Testis (tissue), 3 donors: ENCODE results near the gene ZNF423. TPM values are rescaled to one million over a fixed set of nuclear protein-coding genes. Genes with fewer than 3 reads are reported as not detected.

Experiments used
- DNase-seq: peaks from one replicate; pipeline ENCODE4 v3.0.0-alpha.2; 2019
- H3K27ac ChIP-seq, 2 donors: fragments of 200-600 bp; sonication (generic); one replicate each; pipeline ENCODE4 v1.5.1; 2019
- H3K27me3 ChIP-seq: fragments of 200-600 bp; sonication (generic); one replicate; pipeline ENCODE4 v1.5.1; 2019
- H3K36me3 ChIP-seq: fragments of 200-600 bp; sonication (generic); one replicate; pipeline ENCODE4 v1.5.1; 2017; ENCODE audit warnings: low read depth; ENCODE audit errors: missing control alignments
- H3K4me1 ChIP-seq: fragments of 200-600 bp; sonication (generic); one replicate; pipeline ENCODE4 v1.5.1; 2019
- H3K4me3 ChIP-seq, 2 donors: fragments of 200-600 bp; sonication (generic); one replicate each; pipeline ENCODE4 v1.5.1; 2017 to 2019
- H3K9me3 ChIP-seq: fragments of 200-600 bp; sonication (generic); one replicate; pipeline ENCODE4 v1.5.1; 2017
- CTCF ChIP-seq, 3 experiments: fragments of 450-650 bp in 2 of 3; fragments of 200-600 bp in 1 of 3; sonication (generic) in 1 of 3; IDR thresholded peaks; one replicate each; pipeline ENCODE4 v1.5.1; 2016 to 2019; ENCODE audit warnings: antibody characterized with exemption in 3 of 3, mild to moderate bottlenecking in 2 of 3, moderate library complexity in 1 of 3
- POLR2A ChIP-seq: fragments of 450-650 bp; IDR thresholded peaks from one replicate; pipeline ENCODE4 v1.6.1; 2017; ENCODE audit warnings: antibody characterized with exemption, mild to moderate bottlenecking, moderate library complexity
- WGBS, 2 donors: methylation state at CpG; one replicate each; pipeline ENCODE4 v1.1.5; 2018; 5-methylcytosine and 5-hydroxymethylcytosine counted together
- intact Hi-C: fragments of 100-400 bp; cut with DNase I; formaldehyde crosslinking; loops from one replicate; pipeline ENCODE4 v1.15.1; 2023; ENCODE audit warnings: low total_unique reads
- polyA plus RNA-seq: library from polyadenylated mRNA; stranded (reverse); fragments of 350-450 nt; fragmentation: Illumina TruSeq; extraction: RNeasy Lipid Tissue Mini Kit (QIAGEN cat#74804); gene quantifications from one replicate; pipeline ENCODE4 v1.2.3, GENCODE V29; 2014; ENCODE audit warnings: low read depth, low replicate concordance; ENCODE audit not compliant: insufficient read depth
- total RNA-seq, 2 donors: library from RNA; depleted of rRNA; stranded (reverse); fragments of >200 nt; gene quantifications; one replicate each; pipeline ENCODE4 v1.2.3, GENCODE V29; 2016

Gene ZNF423
- total and polyA plus RNA-seq, 3 donors from 2014 or later, result 8.9 to 19.0 (median 12.1) TPM

- Histone ChIP-seq H3K27me3 (no peaks in the 10 kb centered on the region), H3K27ac (no peak overlapping the region), H3K4me1 (peaks cover 4% of the 10 kb centered on the region), H3K9me3 (no peaks in the 10 kb centered on the region), H3K36me3 (no peaks in the 10 kb centered on the region), H3K4me3 (no peak overlapping the region)
- intact Hi-C loops, result no loop called here
- WGBS, 2 donors, result 97 to 98% methylated on average over 3 of the region's 3 CpGs
- no peak for DNase-seq
- no peak for TF ChIP-seq POLR2A
Measured at GRCh38 chr16:49738832-49739231, 117.1 kb downstream of the ZNF423 start.

DNA sequence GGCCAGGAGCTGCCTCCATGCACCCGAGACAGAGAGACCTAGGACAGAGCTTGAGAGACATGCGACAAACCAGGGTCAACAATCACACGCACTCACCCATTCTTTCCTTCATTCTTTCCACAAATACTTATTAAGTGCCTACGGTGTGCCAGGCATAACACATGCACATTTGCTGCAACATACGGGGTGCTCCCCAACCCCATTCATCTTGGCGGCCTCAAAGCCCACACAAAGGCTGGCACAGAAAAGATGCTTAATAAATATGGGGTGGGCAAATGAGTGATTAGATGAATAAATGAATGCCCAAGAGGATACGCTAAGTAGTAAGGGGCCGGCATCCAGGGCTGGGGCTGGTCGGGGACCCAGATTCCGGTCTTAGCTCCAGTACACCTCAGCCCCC, 117.9 kb downstream of the ZNF423 start:
- intact Hi-C loops, result no loop called here

DNA sequence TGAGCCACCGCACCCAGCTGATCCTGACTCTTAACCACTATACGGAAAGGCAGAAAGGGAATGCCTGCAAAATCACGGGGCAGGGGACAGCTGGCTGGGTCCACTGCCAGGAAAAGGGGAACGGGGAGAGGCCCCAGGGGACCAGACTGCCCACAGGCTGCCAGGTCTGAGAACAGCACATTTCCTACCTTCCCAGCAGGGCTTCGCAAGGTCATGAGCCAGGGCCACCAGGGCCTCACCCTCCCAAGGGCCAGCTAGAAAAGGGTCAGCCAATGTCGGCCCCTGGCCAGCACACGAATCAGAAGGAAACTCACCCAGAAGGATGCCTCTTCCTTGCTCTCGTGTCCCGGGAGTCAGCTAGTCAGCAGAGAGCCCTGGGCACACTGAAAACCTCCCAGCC, 118.4 kb downstream of the ZNF423 start:
- no peaks in the 10 kb centered on the region for H3K9me3 ChIP-seq
- H3K27ac ChIP-seq, result no peak overlapping the region
- no peak for DNase-seq
- intact Hi-C loops, result no loop called here
- no peaks in the 10 kb centered on the region for H3K27me3 ChIP-seq
- TF ChIP-seq POLR2A, result no peak
- TF ChIP-seq CTCF (IDR thresholded peaks at IDR 0.05), result no peak
- no peaks in the 10 kb centered on the region for H3K36me3 ChIP-seq
- H3K4me3 ChIP-seq, result no peak overlapping the region
- H3K4me1 ChIP-seq, result peaks cover 4% of the 10 kb centered on the region
- 54 to 61% methylated on average over 8 to 9 of the region's 9 CpGs for WGBS, 2 donors

More for the DNA sequence above, 117.9 kb downstream of the ZNF423 start:
- no peak for DNase-seq
- TF ChIP-seq CTCF (IDR thresholded peaks at IDR 0.05), result no peak
- TF ChIP-seq POLR2A, result no peak
- H3K4me1 ChIP-seq, result peaks cover 4% of the 10 kb centered on the region
- H3K27ac ChIP-seq, result no peak overlapping the region
- H3K9me3 ChIP-seq, result no peaks in the 10 kb centered on the region
- H3K4me3 ChIP-seq, result no peak overlapping the region
- no peaks in the 10 kb centered on the region for H3K27me3 ChIP-seq
- H3K36me3 ChIP-seq, result no peaks in the 10 kb centered on the region
- WGBS, 2 donors, result 91 to 95% methylated on average over 10 of the region's 10 CpGs

- Histone ChIP-seq H3K4me3 (no peak overlapping the region), H3K9me3 (no peaks in the 10 kb centered on the region), H3K27ac (no peak overlapping the region), H3K4me1 (no peaks in the 10 kb centered on the region), H3K36me3 (no peaks in the 10 kb centered on the region), H3K27me3 (no peaks in the 10 kb centered on the region)
- 61 to 62% methylated on average over 8 to 10 of the region's 10 CpGs for WGBS, 2 donors
- TF ChIP-seq POLR2A, result no peak
- TF ChIP-seq CTCF (IDR thresholded peaks at IDR 0.05), result no peak
- peak; percentile 73 for DNase-seq
- intact Hi-C loops, result no loop called here
Measured at GRCh38 chr16:49734331-49734730, 121.6 kb downstream of the ZNF423 start.

DNA sequence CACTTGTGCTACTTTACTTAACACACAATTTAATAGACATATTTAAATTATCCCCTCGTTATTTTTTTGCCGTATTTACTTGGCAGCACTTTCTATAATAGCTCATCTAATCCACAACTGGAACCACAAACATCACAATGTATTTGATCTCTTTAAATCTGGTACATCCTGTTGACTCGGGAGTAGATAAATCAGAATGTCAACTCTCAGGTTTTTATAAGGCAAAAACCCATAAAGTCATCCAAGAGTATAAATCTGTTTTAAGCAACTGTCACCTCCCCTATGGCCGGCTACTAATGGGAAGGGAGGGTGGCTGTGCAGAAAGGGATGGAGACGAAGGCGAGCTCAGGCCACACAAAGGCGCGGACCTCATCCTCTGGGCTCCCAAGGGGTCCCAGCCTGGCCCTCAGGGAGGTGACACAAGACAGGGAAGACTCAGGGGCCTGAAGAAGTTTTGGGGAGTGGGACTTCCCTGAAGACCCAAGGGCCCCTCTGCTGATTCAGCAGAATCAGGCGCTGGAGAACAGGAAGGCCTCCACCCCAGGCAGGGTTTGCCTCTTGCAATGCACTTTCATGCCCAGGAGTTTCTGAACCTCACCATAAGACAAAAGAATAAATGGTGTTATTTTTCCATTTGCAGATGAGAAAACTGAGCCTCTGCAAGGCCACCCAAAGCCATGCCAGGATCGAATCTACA, 122.5 kb downstream of the ZNF423 start:
- Histone ChIP-seq H3K27ac (no peak overlapping the region), H3K27me3 (no peaks in the 10 kb centered on the region), H3K36me3 (no peaks in the 10 kb centered on the region), H3K9me3 (no peaks in the 10 kb centered on the region), H3K4me1 (no peaks in the 10 kb centered on the region), H3K4me3 (no peak overlapping the region)
- no peak for TF ChIP-seq POLR2A
- no peak for TF ChIP-seq CTCF (IDR thresholded peaks at IDR 0.05)
- intact Hi-C loops, result no loop called here
- DNase-seq, result no peak
- WGBS, 2 donors, result 85% methylated on average over 10 of the region's 10 CpGs
